Testis (tissue), 3 donors: ENCODE results near the gene PRKCI. TPM values are rescaled to one million over a fixed set of nuclear protein-coding genes. Genes with fewer than 3 reads are reported as not detected.
"Not testable (repeated sequence)": the region's sequence is repeated elsewhere in the genome, so short reads cannot be mapped to it uniquely, and the experiment has no call there.

Source experiments
- DNase-seq: peaks from one replicate; pipeline ENCODE4 v3.0.0-alpha.2; 2019
- H3K27ac ChIP-seq, 2 donors: fragments of 200-600 bp; sonication (generic); one replicate each; pipeline ENCODE4 v1.5.1; 2019
- H3K27me3 ChIP-seq: fragments of 200-600 bp; sonication (generic); one replicate; pipeline ENCODE4 v1.5.1; 2019
- H3K36me3 ChIP-seq: fragments of 200-600 bp; sonication (generic); one replicate; pipeline ENCODE4 v1.5.1; 2017; ENCODE audit warnings: low read depth; ENCODE audit errors: missing control alignments
- H3K4me1 ChIP-seq: fragments of 200-600 bp; sonication (generic); one replicate; pipeline ENCODE4 v1.5.1; 2019
- H3K4me3 ChIP-seq, 2 donors: fragments of 200-600 bp; sonication (generic); one replicate each; pipeline ENCODE4 v1.5.1; 2017 to 2019
- H3K9me3 ChIP-seq: fragments of 200-600 bp; sonication (generic); one replicate; pipeline ENCODE4 v1.5.1; 2017
- POLR2A ChIP-seq: fragments of 450-650 bp; IDR thresholded peaks from one replicate; pipeline ENCODE4 v1.6.1; 2017; ENCODE audit warnings: antibody characterized with exemption, mild to moderate bottlenecking, moderate library complexity
- WGBS, 2 donors: methylation state at CpG; one replicate each; pipeline ENCODE4 v1.1.5; 2018; 5-methylcytosine and 5-hydroxymethylcytosine counted together
- intact Hi-C: fragments of 100-400 bp; cut with DNase I; formaldehyde crosslinking; loops from one replicate; pipeline ENCODE4 v1.15.1; 2023; ENCODE audit warnings: low total_unique reads
- polyA plus RNA-seq: library from polyadenylated mRNA; stranded (reverse); fragments of 350-450 nt; fragmentation: Illumina TruSeq; extraction: RNeasy Lipid Tissue Mini Kit (QIAGEN cat#74804); gene quantifications from one replicate; pipeline ENCODE4 v1.2.3, GENCODE V29; 2014; ENCODE audit warnings: low read depth, low replicate concordance; ENCODE audit not compliant: insufficient read depth
- total RNA-seq, 2 donors: library from RNA; depleted of rRNA; stranded (reverse); fragments of >200 nt; gene quantifications; one replicate each; pipeline ENCODE4 v1.2.3, GENCODE V29; 2016
- TF ChIP-seq, protein P1 (sequence below), 3 experiments: fragments of 450-650 bp in 2 of 3; fragments of 200-600 bp in 1 of 3; sonication (generic) in 1 of 3; IDR thresholded peaks; one replicate each; pipeline ENCODE4 v1.5.1; 2016 to 2019; ENCODE audit warnings: antibody characterized with exemption in 3 of 3, mild to moderate bottlenecking in 2 of 3, moderate library complexity in 1 of 3

Gene PRKCI
- total and polyA plus RNA-seq, 3 donors from 2014 or later, result 25.6 to 100 (median 96.5) TPM

- intact Hi-C loops, result no loop called here
- WGBS, 2 donors, result 79 to 86% methylated on average over 4 of the region's 4 CpGs
- TF ChIP-seq, protein P1, sequence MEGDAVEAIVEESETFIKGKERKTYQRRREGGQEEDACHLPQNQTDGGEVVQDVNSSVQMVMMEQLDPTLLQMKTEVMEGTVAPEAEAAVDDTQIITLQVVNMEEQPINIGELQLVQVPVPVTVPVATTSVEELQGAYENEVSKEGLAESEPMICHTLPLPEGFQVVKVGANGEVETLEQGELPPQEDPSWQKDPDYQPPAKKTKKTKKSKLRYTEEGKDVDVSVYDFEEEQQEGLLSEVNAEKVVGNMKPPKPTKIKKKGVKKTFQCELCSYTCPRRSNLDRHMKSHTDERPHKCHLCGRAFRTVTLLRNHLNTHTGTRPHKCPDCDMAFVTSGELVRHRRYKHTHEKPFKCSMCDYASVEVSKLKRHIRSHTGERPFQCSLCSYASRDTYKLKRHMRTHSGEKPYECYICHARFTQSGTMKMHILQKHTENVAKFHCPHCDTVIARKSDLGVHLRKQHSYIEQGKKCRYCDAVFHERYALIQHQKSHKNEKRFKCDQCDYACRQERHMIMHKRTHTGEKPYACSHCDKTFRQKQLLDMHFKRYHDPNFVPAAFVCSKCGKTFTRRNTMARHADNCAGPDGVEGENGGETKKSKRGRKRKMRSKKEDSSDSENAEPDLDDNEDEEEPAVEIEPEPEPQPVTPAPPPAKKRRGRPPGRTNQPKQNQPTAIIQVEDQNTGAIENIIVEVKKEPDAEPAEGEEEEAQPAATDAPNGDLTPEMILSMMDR (IDR thresholded peaks at IDR 0.05), result no peak
- TF ChIP-seq POLR2A, result no peak
- DNase-seq, result no peak
- H3K9me3 ChIP-seq, result no peaks in the 10 kb centered on the region
- H3K36me3 ChIP-seq, result no peaks in the 10 kb centered on the region
- no peaks in the 10 kb centered on the region for H3K4me1 ChIP-seq
- no peak overlapping the region for H3K4me3 ChIP-seq
- no peak overlapping the region for H3K27ac ChIP-seq
- H3K27me3 ChIP-seq, result no peaks in the 10 kb centered on the region
Observed at GRCh38 chr3:170331143-170331542, 108.9 kb downstream of the PRKCI start.

GRCh38 chr3:170337420-170337819 is 115.2 kb downstream of the PRKCI start:
- WGBS, 2 donors, result 78 to 84% methylated on average over 3 of the region's 3 CpGs
- Histone ChIP-seq H3K4me3 (no peak overlapping the region), H3K36me3 (no peaks in the 10 kb centered on the region), H3K4me1 (no peaks in the 10 kb centered on the region), H3K9me3 (no peaks in the 10 kb centered on the region), H3K27ac (no peak overlapping the region), H3K27me3 (no peaks in the 10 kb centered on the region)
- no peak for TF ChIP-seq POLR2A
- TF ChIP-seq, protein P1 (IDR thresholded peaks at IDR 0.05), result no peak
- intact Hi-C loops, result no loop called here
- DNase-seq, result no peak

- no peak for TF ChIP-seq POLR2A
- TF ChIP-seq, protein P1 (IDR thresholded peaks at IDR 0.05), result no peak
- Histone ChIP-seq H3K9me3 (no peaks in the 10 kb centered on the region), H3K27ac (no peak overlapping the region), H3K27me3 (no peaks in the 10 kb centered on the region), H3K4me3 (no peak overlapping the region), H3K4me1 (no peaks in the 10 kb centered on the region), H3K36me3 (no peaks in the 10 kb centered on the region)
- no peak for DNase-seq
- intact Hi-C loops, result no loop called here
- 90 to 97% methylated on average over 1 of the region's 1 CpG for WGBS, 2 donors
Observed at GRCh38 chr3:170338690-170339340, 116.6 kb downstream of the PRKCI start.

GRCh38 chr3:170342273-170342672 is 120.0 kb downstream of the PRKCI start:
- H3K4me1 ChIP-seq, H3K4me3 ChIP-seq, H3K36me3 ChIP-seq, H3K9me3 ChIP-seq, DNase-seq, H3K27ac ChIP-seq, intact Hi-C loops, H3K27me3 ChIP-seq: not testable (repeated sequence)
- WGBS, 2 donors, result 90 to 96% methylated on average over 9 of the region's 9 CpGs

GRCh38 chr3:170343859-170344258 is 121.6 kb downstream of the PRKCI start:
- H3K4me3 ChIP-seq, intact Hi-C loops, DNase-seq, H3K9me3 ChIP-seq, H3K27ac ChIP-seq, H3K36me3 ChIP-seq, H3K4me1 ChIP-seq, H3K27me3 ChIP-seq: not testable (repeated sequence)
- WGBS, 2 donors, result 62 to 73% methylated on average over 6 of the region's 6 CpGs

GRCh38 chr3:170344971-170345370 is 122.7 kb downstream of the PRKCI start:
- DNase-seq, result no peak
- intact Hi-C loops, result no loop called here
- WGBS, 2 donors, result 88 to 89% methylated on average over 4 of the region's 4 CpGs
- H3K27ac ChIP-seq, result no peak overlapping the region
- H3K9me3 ChIP-seq, result no peaks in the 10 kb centered on the region
- no peaks in the 10 kb centered on the region for H3K36me3 ChIP-seq
- H3K4me3 ChIP-seq, result no peak overlapping the region
- H3K4me1 ChIP-seq, result no peaks in the 10 kb centered on the region
- no peak for TF ChIP-seq POLR2A
- TF ChIP-seq, protein P1 (IDR thresholded peaks at IDR 0.05), result no peak
- no peaks in the 10 kb centered on the region for H3K27me3 ChIP-seq
